Neural crest cell (in vitro differentiated cells): ENCODE measurements around the gene ATG10. TPM values are rescaled to one million over a fixed set of nuclear protein-coding genes. Genes with fewer than 3 reads are reported as not detected.

ENCODE experiments used
- DNase-seq: peaks from one replicate; pipeline ENCODE4 v3.0.0; 2021; ENCODE audit warnings: low read depth, mixed read lengths, low spot score
- H3K27ac Mint-ChIP-seq: one replicate; pipeline ENCODE4 v1.8.0; 2021; ENCODE audit warnings: mild to moderate bottlenecking, mixed read lengths; ENCODE audit not compliant: unreplicated experiment
- H3K27me3 Mint-ChIP-seq: 2 replicates; pipeline ENCODE4 v1.8.0; 2021; ENCODE audit warnings: low read depth, mild to moderate bottlenecking, mixed read lengths
- H3K36me3 Mint-ChIP-seq: 2 replicates; pipeline ENCODE4 v1.8.0; 2021; ENCODE audit warnings: low read depth, mild to moderate bottlenecking, mixed read lengths
- H3K4me1 Mint-ChIP-seq: 2 replicates; pipeline ENCODE4 v1.8.0; 2021; ENCODE audit warnings: mixed read lengths
- H3K4me3 Mint-ChIP-seq: one replicate; pipeline ENCODE4 v1.8.0; 2021; ENCODE audit warnings: mild to moderate bottlenecking, mixed read lengths
- H3K9me3 Mint-ChIP-seq: 2 replicates; pipeline ENCODE4 v1.8.0; 2021; ENCODE audit warnings: mixed read lengths
- CTCF ChIP-seq: fragments of 200-600 bp; sonication (generic); conservative IDR thresholded peaks from 2 replicates; pipeline ENCODE4 v1.5.0; 2021; ENCODE audit warnings: antibody characterized with exemption, mild to moderate bottlenecking
- total RNA-seq: library from RNA; stranded (reverse); gene quantifications from 2 replicates; pipeline ENCODE4 v1.2.1, GENCODE V29; 2021

The ATG10 gene
- total RNA-seq, 1 donor from 2014 or later: 5.9 TPM

- H3K9me3 Mint-ChIP-seq: peaks cover 2% of the 10 kb centered on the region
These were observed 192.6 kb downstream of the ATG10 start for GRCh38 chr5:82164176-82164976.

GRCh38 chr5:82164977-82165713, 193.3 kb downstream of the ATG10 start:
- no peak for DNase-seq

More at GRCh38 chr5:82164176-82164976, 192.6 kb downstream of the ATG10 start:
- Mint-ChIP-seq H3K4me3 (no peak overlapping the region), H3K4me1 (peaks cover 19% of the 10 kb centered on the region), H3K27me3 (no peaks in the 10 kb centered on the region), H3K27ac (no peak overlapping the region), H3K36me3 (no peaks in the 10 kb centered on the region)
- TF ChIP-seq CTCF: no peak
- no peak for DNase-seq

GRCh38 chr5:82165740-82166530, 194.1 kb downstream of the ATG10 start:
- DNase-seq: no peak
- H3K27me3 Mint-ChIP-seq: no peaks in the 10 kb centered on the region
- TF ChIP-seq CTCF: peak; percentile 83
- no peak overlapping the region for H3K27ac Mint-ChIP-seq
- peaks cover 19% of the 10 kb centered on the region for H3K4me1 Mint-ChIP-seq
- no peak overlapping the region for H3K4me3 Mint-ChIP-seq
- no peaks in the 10 kb centered on the region for H3K36me3 Mint-ChIP-seq
- peaks cover 2% of the 10 kb centered on the region for H3K9me3 Mint-ChIP-seq

More at GRCh38 chr5:82164977-82165713, 193.3 kb downstream of the ATG10 start:
- TF ChIP-seq CTCF: no peak
- Mint-ChIP-seq H3K27ac (no peak overlapping the region), H3K9me3 (peaks cover 2% of the 10 kb centered on the region), H3K4me1 (peaks cover 19% of the 10 kb centered on the region), H3K4me3 (no peak overlapping the region), H3K36me3 (no peaks in the 10 kb centered on the region), H3K27me3 (no peaks in the 10 kb centered on the region)

GRCh38 chr5:82167372-82167935, 195.6 kb downstream of the ATG10 start:
- peaks cover 19% of the 10 kb centered on the region for H3K4me1 Mint-ChIP-seq
- H3K9me3 Mint-ChIP-seq: peaks cover 2% of the 10 kb centered on the region
- no peaks in the 10 kb centered on the region for H3K36me3 Mint-ChIP-seq
- no peak for TF ChIP-seq CTCF
- DNase-seq: no peak
- no peak overlapping the region for H3K27ac Mint-ChIP-seq
- no peaks in the 10 kb centered on the region for H3K27me3 Mint-ChIP-seq
- H3K4me3 Mint-ChIP-seq: no peak overlapping the region

- Mint-ChIP-seq H3K27ac (no peak overlapping the region), H3K4me3 (no peak overlapping the region), H3K9me3 (peaks cover 2% of the 10 kb centered on the region), H3K4me1 (peaks cover 19% of the 10 kb centered on the region), H3K27me3 (no peaks in the 10 kb centered on the region), H3K36me3 (no peaks in the 10 kb centered on the region)
- DNase-seq: no peak
- no peak for TF ChIP-seq CTCF
These were observed 196.5 kb downstream of the ATG10 start for GRCh38 chr5:82168294-82168693.
